T-helper 1 cell treated with Interleukin-12 subunit alpha and Interleukin-12 subunit beta and Interleukin-4 antibody, amounts not matched to agents 30 ng/mL and 1 ng/mL, for 36 hours (primary cell): ENCODE measurements around the gene TMEM59L. TPM values are rescaled to one million over a fixed set of nuclear protein-coding genes. Genes with fewer than 3 reads are reported as not detected.
"Not testable (repeated sequence)": the region's sequence is repeated elsewhere in the genome, so short reads cannot be mapped to it uniquely, and the experiment has no call there.

Source experiments
- intact Hi-C: fragments of 100-400 bp; cut with micrococcal nuclease; formaldehyde crosslinking; loops from one replicate; pipeline ENCODE4 v1.15.1; 2024
- total RNA-seq: library from RNA; stranded (reverse); gene quantifications from 2 replicates; pipeline ENCODE4 v1.2.3, GENCODE V29; 2022

TMEM59L gene
- total RNA-seq, 1 donor from 2014 or later = 0.15 TPM

DNA sequence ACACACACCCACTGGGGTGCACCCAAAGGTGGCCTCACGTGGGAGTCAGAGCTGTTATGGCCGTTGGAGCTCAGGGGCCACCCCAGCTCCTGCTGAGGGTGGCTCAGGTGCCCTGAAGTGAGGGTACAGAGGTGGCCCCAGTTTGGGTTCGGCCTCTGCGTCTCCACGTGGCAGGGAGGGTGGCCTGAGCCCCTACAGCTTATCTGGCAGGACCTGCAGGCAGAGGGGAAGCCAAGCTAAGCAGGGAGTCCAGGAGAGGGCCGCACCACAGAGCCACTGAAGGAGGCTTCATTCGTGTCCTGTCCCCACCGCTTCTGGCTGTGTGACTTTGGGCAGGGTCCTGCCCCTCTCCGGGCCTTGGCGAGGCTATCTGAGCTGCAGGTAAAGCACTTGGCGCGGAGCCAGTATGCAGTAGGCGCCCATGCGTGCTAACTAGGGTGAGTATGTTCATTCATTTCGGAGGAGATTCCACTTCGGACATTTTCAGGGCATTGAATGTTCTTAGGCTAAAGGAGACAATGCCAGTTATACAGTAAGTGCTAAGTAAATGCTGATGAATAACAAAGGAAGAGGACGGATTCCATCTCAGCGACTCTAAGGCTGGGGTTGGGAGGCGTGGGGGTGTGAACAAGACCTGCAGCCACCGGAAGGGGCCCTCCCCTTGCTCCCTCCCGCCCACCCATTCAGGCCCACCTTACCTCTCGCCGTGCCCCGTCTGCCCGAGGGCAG, 19.1 kb upstream of the TMEM59L start:
- intact Hi-C loops = loop anchor here (1.0 to 5.0 kb wide), 3 partner anchors 43 to 273 kb away; no protein-coding TSS in a partner anchor

DNA sequence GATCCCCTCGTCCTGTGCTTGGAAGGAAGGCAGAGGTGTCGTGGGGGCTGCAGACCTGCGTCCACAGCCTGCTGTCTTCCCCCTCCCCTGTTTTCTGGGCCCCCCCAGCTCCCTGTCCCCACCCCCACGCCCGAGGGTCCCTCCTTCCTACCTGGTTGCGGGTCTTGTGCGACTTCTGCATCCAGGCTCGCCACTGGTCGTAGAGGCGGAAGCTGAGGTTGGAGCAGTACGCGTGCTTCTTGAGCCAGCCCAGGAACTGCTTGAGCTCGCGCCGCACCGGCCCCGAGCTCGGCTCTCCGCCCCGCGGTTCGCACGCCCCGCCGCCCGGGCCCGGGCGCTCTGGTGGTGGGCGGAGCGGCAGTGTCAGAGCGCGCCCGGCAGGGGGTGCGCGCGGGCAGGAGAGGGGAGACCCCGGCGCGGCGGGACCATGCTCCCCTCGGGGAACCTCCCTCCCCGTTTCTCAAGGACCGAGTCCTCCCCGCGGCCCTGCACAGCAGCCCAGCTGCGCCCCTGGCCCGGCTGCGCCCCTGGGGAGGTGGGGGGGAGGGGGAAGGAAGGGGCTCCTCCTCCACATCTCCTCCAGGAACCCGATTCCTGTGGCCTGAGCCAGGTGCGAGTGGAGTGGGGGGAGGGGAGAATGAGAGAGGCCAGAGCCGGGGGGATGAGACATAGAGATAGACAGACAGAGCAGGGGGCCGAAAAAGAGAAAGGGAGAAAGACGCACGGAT, 18.4 kb upstream of the TMEM59L start:
- intact Hi-C loops = loop anchor here (1.0 to 5.0 kb wide), 3 partner anchors 42 to 272 kb away; no protein-coding TSS in a partner anchor

DNA sequence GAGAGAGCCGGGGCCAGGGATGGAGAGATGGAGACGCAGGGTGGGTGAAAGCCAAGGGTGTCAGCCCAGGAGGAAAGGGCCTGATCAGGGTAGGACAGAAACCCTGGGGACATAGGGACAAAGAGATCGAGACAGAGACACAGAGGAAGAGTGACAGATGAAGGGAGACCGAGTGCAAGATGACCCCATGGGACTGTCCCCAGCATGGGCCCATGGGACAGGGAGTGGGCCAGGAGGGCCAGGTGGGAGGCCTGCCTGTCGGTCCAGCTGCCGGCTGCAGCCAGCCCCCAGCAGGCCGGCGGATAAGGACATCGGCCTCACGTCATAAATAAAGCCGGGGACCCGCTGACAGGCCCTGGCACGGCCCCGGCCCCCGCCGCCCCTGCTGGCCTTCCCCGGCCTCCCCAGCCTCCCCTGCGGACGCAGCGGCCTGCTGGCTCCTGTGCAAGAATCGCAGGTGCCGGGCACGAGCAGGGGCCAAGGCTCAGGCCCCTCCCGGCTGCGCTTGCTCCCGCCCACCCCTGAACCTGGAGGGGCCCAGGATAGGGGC, 17.8 kb upstream of the TMEM59L start:
- intact Hi-C loops = loop anchor here (1.0 to 5.0 kb wide), 3 partner anchors 41 to 271 kb away; no protein-coding TSS in a partner anchor

DNA sequence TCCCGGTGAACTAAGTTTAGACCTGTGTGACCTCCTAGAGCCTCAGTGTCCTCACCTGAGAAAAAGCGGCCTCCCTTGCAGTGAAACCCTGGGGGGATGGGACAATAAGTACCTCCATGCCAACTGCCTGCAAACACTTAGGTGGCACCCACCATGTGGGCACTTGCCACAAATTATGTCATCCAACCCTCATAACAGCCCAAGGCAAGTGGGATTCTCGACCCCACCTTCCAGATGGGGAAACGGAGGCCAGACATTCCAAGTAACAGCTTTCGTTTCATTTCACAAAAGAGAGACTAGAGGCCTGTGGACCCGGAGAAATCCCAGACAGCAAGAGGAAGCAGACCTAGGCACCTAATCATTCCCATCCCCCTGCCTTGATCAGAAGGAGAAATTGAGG, 17.2 kb upstream of the TMEM59L start:
- intact Hi-C loops = no loop called here

DNA sequence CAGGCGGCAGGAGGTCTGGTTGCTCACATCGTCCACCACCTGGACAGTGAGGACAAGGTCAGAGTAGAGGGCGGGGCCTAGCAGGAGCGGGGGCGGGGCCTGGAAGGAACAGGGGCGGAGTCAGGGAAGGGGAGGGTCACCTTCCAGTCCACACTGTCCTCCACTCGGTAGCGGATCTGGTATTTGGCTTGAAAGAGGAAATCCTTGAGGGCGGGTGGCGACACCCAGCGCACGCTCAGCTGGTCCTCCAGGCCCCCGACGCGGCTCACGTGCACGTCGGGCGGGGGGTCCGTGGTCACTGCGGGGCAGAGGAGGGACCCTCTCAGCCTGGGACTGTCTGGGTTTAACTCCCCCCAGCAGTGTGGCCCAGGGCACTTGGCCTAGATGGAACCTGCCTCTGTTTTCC, 15.9 kb upstream of the TMEM59L start:
- intact Hi-C loops = no loop called here

DNA sequence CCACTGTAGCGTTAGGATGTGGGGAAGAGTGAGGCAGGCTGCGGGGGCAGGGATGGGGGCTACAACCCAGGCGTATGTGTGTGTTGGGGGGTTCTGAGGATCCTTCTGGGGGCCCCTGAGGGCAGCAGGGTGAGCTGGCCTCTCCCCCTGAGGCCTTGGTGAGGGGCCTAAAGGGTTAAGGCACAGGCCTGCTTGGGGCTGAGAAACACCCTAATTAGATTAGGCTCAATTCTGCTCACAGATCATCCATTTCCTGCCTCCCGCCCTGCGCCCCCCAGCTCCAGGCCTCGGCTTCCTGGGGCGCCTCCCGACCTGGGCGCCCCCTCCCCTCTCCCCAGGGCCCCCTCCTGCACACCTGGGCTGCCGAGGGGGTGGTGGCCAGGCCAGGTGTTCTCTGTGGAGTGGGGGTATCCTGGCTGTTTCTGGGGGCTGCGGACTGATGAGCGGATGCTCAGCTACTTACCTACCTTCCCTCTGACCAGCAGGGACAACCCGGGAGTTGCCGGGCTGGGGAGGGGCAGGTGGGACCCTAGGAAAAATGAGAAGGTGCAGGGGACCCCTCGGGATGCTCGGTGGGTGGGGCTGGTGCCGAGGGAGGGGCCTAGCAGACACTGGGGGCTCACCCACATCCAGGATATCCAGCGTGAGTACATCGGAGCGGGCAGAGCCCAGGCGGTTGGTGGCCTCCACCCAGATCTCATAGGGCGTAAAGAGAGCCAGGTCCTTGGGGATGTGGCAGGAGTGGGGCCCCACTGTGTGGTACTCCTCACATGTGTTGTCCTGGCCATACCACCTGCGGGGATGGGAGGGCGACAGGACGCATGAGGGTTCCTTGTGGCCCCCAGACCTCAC, 14.6 kb upstream of the TMEM59L start:
- intact Hi-C loops = no loop called here

DNA sequence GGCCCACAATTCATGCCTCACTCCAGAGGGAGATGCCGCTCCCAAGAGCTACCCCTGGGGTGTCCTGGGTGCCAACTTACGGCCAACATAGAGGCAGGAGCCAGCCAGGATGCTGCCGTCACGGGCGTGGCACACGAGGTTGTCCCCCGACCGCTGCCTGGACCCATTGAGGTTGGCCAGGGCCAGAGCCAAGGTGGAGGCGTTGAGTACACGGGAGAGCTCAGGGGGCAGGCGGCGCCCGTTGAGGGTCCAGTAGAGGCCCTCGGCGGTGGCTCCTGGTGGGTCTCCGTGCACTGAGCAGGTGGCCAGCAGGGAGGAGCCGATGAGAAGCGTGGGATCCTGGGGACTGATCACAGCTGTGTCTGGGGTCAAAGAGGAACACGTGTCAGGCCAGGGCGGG, 13.2 kb upstream of the TMEM59L start:
- intact Hi-C loops = no loop called here

DNA sequence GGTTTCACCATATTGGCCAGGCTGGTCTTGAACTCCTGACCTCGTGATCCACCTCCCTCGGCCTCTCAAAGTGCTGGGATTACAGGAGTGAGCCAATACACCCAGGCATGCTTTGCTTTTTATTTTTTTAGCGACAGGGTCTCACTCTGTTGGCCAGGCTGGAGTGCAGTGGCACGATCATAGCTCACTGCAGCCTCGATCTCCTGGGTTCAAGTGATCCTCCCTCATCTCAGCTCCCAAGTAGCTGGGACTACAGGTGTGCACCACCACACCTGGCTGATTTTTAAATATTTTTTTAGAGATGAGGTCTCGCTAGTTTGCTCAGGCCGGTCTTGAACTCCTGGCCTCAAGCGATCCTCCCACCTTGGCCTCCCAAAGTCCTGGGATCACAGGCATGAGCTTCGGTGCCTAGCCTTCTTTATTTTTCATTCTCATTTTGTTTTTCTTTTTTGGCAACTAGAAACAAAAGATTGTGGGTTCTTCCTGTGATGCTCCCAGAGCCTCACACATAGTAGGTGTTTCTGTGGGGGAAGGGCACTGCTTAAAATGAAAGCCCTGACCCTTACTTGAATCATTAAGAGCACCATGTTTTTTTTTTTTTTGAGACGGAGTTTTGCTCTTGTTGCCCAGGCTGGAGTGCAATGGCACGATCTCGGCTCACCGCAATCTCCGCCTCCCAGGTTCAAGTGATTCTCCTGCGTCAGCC, 11.8 kb upstream of the TMEM59L start:
- intact Hi-C loops = not testable (repeated sequence)

DNA sequence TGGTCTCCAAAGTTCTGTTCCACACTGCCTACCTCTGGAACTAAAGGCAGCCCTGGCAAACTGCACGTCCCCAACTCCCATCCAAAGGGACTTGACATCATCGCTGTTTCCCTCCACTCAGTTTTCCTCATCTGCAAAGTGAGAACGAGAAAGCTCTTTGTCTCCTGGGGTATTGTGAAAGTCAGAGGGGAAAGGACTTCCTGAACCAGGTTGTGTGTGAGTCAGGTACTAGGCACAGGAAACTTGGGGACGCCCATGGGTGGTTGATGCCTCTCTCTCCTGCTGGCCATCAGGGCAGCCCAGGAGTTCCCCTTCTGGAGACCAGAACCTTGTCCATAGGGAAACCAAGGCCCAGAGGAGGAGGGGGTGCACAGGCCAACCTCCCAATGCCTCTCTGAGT, 10.8 kb upstream of the TMEM59L start:
- intact Hi-C loops = no loop called here

DNA sequence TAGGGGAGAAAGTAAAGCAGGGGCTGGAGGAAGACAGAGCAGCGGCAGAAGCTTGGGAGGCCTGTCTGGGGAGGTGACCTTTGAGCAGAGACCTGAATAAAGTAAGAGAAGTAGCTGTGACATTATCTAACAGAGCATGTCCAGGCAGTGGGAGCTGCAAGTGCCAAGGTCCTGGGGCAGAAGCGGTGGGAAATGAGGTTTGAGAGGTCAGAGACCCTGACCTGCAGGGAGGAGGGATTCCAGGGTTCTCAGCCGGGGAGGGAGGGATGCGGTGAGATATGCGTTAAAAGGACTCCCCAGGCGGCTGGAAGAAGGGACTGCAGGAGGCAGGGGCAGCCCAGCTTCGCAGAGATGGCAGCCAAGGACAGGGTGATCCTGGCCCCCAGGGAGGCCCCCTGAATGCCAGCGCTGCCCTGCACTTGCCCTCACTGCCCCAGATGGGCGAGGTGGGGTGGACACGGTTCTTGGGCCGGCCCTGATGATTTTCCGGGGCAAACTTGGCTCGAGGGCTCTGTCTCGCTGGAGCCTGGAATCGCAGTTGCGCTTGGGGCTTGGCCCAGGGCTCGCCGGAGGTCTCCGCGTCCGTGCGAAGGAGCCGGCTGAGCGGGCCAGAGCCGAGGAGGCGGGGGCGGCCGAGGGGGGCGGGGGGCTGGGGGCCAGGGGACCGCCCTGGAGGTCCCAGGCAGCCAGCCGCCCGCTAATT, 9.3 kb upstream of the TMEM59L start:
- intact Hi-C loops = no loop called here

DNA sequence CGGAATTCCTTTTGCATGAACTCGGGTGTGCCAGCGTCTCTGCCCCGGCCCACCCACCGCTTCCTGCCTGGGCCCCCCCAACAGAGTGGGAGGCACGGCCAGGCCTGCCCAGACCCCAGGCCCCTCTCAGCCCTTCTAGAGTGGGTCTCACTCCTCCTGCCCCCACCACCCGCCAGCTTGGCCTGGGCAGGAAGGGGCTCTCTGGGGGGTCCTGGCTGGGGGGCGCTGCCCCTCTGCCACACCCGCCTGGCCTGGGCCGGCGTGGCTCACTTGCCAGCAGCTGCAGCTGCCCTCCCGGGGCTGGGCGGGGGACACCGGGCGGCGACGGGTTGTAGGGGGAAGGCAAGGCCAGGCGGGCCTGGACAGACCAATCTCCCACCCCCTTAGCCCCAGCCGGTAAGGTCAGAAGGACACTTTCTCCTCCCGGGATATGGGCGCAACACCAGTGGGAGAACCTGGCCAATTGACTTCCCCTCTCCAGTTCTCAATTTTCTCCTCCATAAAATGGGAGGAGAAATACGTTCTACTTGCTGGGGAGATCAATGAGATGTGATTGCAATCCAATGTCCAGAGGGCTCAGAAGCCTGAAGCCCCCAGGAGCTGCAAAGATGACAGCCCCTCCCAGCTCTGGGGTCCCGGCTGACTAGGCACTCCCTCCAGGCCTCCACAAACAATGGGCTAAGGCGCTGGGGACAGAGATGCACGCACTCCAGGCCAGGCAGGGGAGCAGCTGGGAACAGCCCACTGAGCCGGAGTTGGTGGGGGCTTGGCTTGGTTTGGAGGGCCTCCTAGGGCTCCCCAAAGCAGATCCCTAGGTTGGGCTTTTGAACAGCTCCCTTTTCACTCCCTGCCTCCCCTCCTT, 8.5 kb upstream of the TMEM59L start:
- intact Hi-C loops = no loop called here

DNA sequence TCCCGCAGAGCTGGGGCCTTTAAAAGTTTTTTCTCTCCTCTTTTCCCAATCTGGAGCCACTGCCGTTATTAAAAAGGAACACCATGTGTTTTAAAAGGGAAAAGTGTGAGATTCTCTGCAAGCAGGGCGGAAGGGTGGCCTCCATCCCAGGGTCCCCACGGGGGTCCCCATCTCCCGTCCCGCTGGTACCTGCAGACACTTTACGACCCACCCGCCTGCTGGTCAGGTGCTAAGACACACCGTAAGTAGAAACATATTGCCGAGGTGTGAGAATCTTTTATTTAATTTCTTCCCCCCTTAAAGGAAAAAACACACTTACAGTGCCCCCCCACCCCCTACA, 7.9 kb upstream of the TMEM59L start:
- intact Hi-C loops = no loop called here

DNA sequence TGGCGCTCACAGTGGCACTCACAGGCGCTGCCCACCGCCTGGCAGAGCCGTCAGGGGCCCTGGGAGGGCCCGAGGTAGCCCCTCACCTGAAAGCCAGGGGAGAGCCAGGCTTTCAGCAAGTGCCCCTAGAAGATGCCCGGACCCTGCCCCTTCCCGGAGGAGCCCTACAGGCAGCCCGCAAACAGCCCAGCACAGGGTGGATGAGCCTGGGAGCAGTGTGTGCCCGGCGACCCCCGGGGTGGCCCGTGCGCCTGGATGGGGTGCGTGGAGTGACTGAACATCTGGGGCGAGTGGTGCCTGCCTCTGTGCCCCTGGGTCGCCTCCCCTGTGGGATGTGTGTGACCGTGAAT, 7.5 kb upstream of the TMEM59L start:
- intact Hi-C loops = no loop called here

DNA sequence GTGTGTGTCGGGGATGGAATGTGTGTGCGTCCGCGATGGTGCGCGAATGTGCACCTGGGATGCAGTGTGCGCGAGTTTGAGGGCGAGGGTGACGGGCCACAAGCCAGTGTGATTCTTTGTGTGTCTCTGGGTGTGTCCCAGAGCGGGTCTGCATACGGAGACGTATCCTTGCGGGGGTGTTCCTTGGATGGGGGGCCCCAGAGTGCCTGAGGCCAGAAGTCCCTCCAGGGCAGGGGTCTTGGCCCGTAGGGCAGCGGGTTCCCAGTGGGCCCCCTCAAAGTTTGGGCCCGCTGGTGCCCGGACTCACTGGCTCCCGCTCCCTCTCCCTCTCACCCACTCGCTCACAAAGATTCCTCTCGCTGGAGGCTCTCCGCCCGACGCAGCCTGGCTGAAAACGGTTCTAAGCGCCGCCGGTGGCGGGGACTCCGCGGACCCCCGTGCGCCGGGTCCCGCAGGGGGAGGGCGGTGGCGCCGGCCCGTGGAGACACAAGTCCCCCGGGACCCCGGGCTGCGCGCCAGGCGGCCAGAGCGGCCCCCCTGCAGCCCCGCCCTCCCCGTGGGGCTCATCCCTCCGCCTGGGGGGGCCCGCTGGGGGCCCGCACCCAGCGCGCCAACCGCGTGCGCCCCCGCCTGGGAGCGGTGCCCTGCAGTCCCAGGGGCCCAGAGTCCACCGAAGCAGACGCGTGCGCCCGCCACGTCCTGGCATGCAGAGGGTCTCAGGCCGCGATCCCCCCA, 7.0 kb upstream of the TMEM59L start:
- intact Hi-C loops = no loop called here

DNA sequence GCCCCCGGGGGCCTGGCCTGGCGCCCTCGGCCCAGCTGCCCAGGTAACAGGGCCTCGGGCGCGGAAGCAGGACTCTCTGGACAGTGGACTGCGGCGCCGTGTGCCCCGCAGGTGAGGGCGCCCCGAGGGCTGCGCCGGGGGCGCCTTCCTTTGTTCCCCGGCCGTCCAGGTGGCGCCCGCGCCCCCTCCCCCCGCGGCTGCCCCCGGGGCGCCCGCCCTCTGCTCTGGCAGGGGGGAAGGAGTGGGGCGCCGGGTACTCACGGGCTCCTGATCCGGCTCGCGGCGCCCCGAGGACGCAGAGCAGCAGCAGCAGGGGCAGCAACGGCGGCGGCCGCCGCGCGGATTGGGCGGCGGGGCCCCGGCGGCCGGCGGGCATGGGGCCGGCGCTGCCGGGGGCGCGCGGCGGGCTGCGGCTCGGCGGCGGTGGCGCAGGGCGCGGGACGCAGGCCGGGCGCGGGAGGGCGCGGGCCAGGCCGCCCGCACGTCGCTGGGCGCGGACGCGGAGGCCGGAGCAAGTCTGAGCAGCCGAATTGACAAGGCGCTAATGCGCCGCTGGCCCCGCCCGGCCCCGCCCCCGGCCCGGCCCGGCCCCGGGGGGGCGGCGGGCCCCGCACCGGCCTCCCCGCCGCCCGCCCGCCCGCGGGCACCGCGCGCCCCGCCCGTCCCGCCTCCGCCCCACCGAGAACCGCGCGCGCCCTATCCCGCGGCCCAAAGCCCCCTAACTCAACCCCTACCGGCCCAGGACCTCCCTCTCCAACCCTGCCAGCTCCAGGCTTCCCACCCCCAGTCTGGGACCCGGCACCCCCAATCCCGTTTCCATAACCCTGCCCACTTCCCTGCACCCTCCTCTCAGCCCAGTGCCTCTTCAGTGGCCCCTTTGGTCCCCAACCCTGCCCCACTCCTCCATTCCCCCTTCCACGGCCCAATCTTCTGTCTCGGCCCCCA, 6.1 kb upstream of the TMEM59L start, which contains the start of gene CRLF1:
CRLF1 (minus strand) TSS at position 519 of the 945 bp plus-strand sequence; CDS start at position 376, 143 bp downstream.
- intact Hi-C loops = no loop called here

DNA sequence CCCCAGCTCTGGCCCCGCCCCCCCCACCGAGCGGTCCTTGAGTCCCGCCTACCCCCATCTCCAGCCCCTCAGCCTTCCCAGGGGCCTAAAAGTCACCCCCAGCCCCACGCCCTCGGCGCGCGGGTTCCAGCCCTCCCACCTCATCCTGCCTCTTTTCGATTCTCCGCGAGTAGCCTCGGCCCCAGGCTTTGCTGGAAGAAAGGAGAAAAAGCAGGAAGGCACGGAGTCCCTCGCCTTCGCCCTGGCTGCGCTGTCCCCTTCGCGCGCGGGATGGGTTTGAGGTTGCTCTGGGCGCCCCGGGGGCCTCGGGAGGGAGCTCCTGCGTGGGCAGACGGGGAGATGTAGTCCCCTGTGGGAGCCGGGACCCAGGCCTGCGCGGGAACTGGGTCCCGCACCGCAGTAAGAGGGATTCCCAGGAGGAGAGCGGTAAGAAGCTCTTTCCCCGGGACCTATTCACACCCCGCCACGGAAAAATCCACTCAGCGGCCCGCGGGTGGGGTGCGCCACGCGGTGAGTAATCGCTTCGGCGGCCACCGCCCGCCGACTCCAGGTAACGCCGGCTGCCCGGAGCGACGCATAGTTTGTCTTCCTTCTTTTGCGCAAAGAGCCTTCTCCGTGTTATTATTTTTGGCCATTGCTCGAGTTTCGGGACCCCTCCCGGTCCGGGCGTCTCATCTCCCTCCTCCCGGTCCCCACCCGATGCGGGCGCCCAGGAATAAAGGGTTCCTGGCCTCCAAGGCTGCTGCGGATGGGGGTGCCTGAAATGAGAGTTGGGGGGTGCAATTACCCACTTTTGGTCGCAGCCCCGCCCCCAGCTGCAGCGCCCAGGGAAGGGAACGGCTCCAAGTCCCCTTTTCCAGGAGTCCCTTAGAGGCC, 5.2 kb upstream of the TMEM59L start:
- intact Hi-C loops = loop anchor here (2.0 kb wide), 1 partner anchor 179 kb away; no protein-coding TSS in a partner anchor
